ENCODE results near the gene TINCR.

- no peak for TF ChIP-seq MAX (CRISPR knock-in tag; IDR thresholded peaks at IDR 0.05)
- no peak for TF ChIP-seq HMGXB4 (CRISPR knock-in tag; IDR thresholded peaks at IDR 0.05)
- TF ChIP-seq TP53 (CRISPR knock-in tag; IDR thresholded peaks at IDR 0.05): no peak
- TF ChIP-seq ATF6 (CRISPR knock-in tag; IDR thresholded peaks at IDR 0.05): no peak
- TF ChIP-seq CTCF (IDR thresholded peaks at IDR 0.05): no peak
- no peak for TF ChIP-seq ZSCAN18 (CRISPR knock-in tag; IDR thresholded peaks at IDR 0.05)
- TF ChIP-seq ETV6 (CRISPR knock-in tag; IDR thresholded peaks at IDR 0.05): no peak
- TF ChIP-seq KAT7 (CRISPR knock-in tag; IDR thresholded peaks at IDR 0.05; ENCODE audit: borderline replicate concordance): no peak
These were observed 45.4 kb upstream of the TINCR start for GRCh38 chr19:5612891-5613865.

All from WTC11 (cell line).